Sigmoid colon (tissue), 4 donors: Measurements from ENCODE around the gene PPFIBP2.

Experiments
- POLR2AphosphoS5 ChIP-seq, 4 donors: sonication (generic); formaldehyde crosslinking; IDR thresholded peaks; one replicate each; pipeline ENCODE4 v1.6.1; 2017; ENCODE audit warnings: antibody characterized with exemption in 4 of 4
- TF ChIP-seq, protein P1 (sequence below), 4 experiments: fragments of 450-650 bp in 3 of 4; fragments of 200-600 bp in 1 of 4; IDR thresholded peaks; one replicate each; pipeline ENCODE4 v1.5.1; 2016 to 2019; ENCODE audit warnings: antibody characterized with exemption in 4 of 4, mild to moderate bottlenecking in 3 of 4, moderate library complexity in 2 of 4

DNA sequence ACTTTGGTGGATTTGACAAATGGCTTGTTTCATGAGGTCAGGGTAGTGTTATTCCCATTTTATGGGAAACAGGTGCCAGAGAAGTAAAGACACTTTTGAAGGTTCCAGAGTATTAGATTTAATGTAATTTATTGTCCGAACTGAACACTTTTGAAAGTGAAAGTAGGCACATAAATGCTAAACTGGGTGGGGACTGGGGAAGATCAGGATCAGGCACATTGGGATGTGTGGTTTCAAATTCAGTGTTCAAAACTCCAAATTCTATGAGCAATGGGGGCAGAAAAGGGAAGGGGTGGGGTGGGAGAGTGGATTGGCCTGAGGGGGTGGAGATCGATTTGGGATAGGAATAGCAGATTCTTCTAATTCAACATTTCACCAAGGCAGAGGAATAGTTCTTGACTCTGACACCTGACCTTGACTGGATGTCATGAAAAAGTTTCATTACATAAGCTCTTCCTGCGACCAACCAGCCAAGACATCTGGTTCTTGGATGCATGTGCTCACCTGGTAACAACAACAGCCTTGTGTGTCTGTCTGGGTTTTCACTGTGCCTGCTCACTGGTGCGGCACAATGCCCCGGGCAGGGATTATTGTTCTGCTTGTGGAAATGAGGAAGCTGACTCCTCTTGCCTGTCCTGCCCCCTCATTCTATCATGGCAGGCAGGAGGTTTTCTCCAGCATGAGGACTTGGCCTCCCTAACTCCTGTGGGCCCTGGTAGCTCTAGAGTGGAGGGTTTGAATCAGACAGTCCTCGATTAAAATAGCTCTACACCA is 10.8 kb downstream of the PPFIBP2 start:
- TF ChIP-seq, protein P1, sequence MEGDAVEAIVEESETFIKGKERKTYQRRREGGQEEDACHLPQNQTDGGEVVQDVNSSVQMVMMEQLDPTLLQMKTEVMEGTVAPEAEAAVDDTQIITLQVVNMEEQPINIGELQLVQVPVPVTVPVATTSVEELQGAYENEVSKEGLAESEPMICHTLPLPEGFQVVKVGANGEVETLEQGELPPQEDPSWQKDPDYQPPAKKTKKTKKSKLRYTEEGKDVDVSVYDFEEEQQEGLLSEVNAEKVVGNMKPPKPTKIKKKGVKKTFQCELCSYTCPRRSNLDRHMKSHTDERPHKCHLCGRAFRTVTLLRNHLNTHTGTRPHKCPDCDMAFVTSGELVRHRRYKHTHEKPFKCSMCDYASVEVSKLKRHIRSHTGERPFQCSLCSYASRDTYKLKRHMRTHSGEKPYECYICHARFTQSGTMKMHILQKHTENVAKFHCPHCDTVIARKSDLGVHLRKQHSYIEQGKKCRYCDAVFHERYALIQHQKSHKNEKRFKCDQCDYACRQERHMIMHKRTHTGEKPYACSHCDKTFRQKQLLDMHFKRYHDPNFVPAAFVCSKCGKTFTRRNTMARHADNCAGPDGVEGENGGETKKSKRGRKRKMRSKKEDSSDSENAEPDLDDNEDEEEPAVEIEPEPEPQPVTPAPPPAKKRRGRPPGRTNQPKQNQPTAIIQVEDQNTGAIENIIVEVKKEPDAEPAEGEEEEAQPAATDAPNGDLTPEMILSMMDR (IDR thresholded peaks at IDR 0.05), result no peak
- no peak for TF ChIP-seq POLR2AphosphoS5 (IDR thresholded peaks at IDR 0.05)
